Parathyroid adenoma (tissue), 2 donors: ENCODE measurements around the gene FDXR.

ENCODE experiments used
- H2AFZ ChIP-seq: fragments of 300-600 bp; sonication (generic); one replicate; pipeline ENCODE4 v1.7.0; 2017; ENCODE audit warnings: antibody characterized with exemption, mild to moderate bottlenecking
- H3K27ac ChIP-seq: fragments of 300-600 bp; sonication (generic); one replicate; pipeline ENCODE4 v1.7.0; 2017
- H3K27me3 ChIP-seq: fragments of 300-600 bp; sonication (generic); one replicate; pipeline ENCODE4 v1.7.0; 2017; ENCODE audit warnings: low read length; ENCODE audit not compliant: control insufficient read depth, insufficient read depth
- H3K36me3 ChIP-seq: fragments of 300-600 bp; sonication (generic); one replicate; pipeline ENCODE4 v1.7.0; 2017; ENCODE audit warnings: low read length; ENCODE audit not compliant: control insufficient read depth, insufficient read depth
- H3K4me1 ChIP-seq: fragments of 300-600 bp; sonication (generic); one replicate; pipeline ENCODE4 v1.7.0; 2017; ENCODE audit warnings: control low read depth
- H3K4me2 ChIP-seq: fragments of 300-600 bp; sonication (generic); one replicate; pipeline ENCODE4 v1.7.0; 2017; ENCODE audit warnings: low read length
- H3K4me3 ChIP-seq: fragments of 300-600 bp; sonication (generic); one replicate; pipeline ENCODE4 v1.7.0; 2017; ENCODE audit warnings: low read depth, low read length
- H3K79me2 ChIP-seq: fragments of 300-600 bp; sonication (generic); one replicate; pipeline ENCODE4 v1.7.0; 2017; ENCODE audit warnings: control low read depth
- H3K9ac ChIP-seq: fragments of 300-600 bp; sonication (generic); one replicate; pipeline ENCODE4 v1.7.0; 2017; ENCODE audit warnings: mild to moderate bottlenecking
- H3K9me3 ChIP-seq: fragments of 300-600 bp; sonication (generic); one replicate; pipeline ENCODE4 v1.7.0; 2017; ENCODE audit warnings: low read length; ENCODE audit not compliant: control insufficient read depth
- TF ChIP-seq, protein P1 (sequence below): fragments of 300-600 bp; sonication (generic); IDR thresholded peaks from one replicate; pipeline ENCODE4 v1.7.0; 2017; ENCODE audit warnings: antibody characterized with exemption, mild to moderate bottlenecking
- donor health status: primary hyperparathyroidism.

FDXR gene

DNA sequence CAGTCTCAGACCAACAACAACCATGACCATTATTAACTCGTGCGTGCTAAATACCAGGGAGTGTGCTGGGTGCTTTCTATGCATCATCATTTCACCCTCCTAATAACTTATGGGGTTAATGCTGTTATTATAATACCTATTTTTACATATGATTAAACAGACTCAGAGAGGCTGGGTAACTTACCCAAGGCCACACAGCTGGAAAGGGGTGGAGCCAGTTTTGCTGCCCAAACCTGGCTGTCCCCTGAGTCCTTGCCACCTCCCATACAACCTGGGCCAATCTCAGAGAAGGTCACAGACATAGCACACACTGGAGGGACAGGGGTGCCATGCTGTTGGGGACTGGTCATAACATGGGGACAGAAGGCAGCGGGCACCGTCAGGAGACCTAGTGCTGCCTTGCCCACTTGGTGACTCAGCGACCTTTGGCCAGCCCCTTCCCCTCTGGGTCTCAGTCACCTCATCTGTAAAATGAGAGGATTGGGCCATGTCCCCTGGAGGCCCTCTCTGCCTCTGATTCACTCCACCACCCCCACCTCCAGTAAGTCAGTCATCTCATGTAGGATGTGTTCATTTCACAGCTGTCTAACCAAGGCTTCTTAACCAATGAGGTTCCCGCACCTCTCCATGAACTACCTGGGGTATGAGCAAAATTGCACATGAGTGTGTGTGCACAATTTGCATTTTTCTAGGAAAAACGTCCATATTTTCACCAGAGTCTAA lies 32.1 kb upstream of the FDXR start:
- H3K4me2 ChIP-seq: no peak overlapping the region
- no peak overlapping the region for H3K27ac ChIP-seq
- no peak overlapping the region for H3K9ac ChIP-seq
- H3K79me2 ChIP-seq: no peaks in the 10 kb centered on the region
- H3K4me3 ChIP-seq: no peak overlapping the region
- H3K4me1 ChIP-seq: no peaks in the 10 kb centered on the region
- TF ChIP-seq, protein P1, sequence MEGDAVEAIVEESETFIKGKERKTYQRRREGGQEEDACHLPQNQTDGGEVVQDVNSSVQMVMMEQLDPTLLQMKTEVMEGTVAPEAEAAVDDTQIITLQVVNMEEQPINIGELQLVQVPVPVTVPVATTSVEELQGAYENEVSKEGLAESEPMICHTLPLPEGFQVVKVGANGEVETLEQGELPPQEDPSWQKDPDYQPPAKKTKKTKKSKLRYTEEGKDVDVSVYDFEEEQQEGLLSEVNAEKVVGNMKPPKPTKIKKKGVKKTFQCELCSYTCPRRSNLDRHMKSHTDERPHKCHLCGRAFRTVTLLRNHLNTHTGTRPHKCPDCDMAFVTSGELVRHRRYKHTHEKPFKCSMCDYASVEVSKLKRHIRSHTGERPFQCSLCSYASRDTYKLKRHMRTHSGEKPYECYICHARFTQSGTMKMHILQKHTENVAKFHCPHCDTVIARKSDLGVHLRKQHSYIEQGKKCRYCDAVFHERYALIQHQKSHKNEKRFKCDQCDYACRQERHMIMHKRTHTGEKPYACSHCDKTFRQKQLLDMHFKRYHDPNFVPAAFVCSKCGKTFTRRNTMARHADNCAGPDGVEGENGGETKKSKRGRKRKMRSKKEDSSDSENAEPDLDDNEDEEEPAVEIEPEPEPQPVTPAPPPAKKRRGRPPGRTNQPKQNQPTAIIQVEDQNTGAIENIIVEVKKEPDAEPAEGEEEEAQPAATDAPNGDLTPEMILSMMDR: no peak
- H3K27me3 ChIP-seq: no peaks in the 10 kb centered on the region
- H3K36me3 ChIP-seq: no peaks in the 10 kb centered on the region
- no peaks in the 10 kb centered on the region for H3K9me3 ChIP-seq
- no peak overlapping the region for H2AFZ ChIP-seq

DNA sequence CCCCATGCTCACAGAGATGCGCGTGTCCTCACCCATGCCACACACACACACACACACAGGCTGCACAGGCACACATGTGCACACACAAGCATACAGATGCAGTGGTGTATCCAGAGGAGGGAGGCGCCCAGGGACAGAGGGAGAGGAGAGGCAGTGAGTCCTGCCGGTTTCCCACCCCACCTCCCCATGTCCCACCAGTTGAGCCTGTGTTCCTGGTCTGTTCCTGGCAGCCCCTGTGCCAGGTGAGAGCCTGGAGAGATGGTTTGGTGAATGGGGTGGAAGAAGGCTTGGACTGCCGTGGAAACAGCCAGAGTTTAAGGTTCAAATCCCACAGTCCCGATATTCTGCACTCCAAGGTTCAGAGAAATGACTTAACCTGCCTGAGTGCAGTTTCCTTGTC lies 30.9 kb upstream of the FDXR start:
- H3K9ac ChIP-seq: no peak overlapping the region
- H3K9me3 ChIP-seq: no peaks in the 10 kb centered on the region
- H3K27me3 ChIP-seq: no peaks in the 10 kb centered on the region
- H3K36me3 ChIP-seq: no peaks in the 10 kb centered on the region
- H3K79me2 ChIP-seq: no peaks in the 10 kb centered on the region
- no peak overlapping the region for H3K27ac ChIP-seq
- H3K4me2 ChIP-seq: no peak overlapping the region
- H3K4me1 ChIP-seq: no peaks in the 10 kb centered on the region
- TF ChIP-seq, protein P1: no peak
- H3K4me3 ChIP-seq: no peak overlapping the region
- no peak overlapping the region for H2AFZ ChIP-seq

DNA sequence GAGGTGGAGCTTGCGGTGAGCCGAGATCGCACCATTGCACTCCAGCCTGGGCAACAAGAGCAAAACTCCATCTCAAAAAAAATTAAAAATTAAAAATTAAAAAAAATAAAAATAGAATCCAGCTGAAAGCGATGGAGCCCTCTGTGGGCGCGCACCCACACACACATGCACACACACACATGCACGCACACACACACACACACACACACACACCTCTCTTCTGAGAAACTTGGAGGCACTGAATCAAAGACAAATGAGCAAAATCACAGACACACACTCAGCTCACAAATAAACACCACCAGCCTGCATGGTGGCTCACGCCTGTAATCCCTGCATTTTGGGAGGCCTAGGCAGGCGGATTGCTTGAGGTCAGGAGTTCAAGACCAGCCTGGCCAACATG lies 30.2 kb upstream of the FDXR start:
- Histone ChIP-seq H3K9me3 (no peaks in the 10 kb centered on the region), H3K27ac (no peak overlapping the region), H3K27me3 (no peaks in the 10 kb centered on the region), H2AFZ (no peak overlapping the region), H3K79me2 (no peaks in the 10 kb centered on the region), H3K4me2 (no peak overlapping the region), H3K9ac (no peak overlapping the region), H3K4me1 (no peaks in the 10 kb centered on the region), H3K36me3 (no peaks in the 10 kb centered on the region), H3K4me3 (no peak overlapping the region)
- TF ChIP-seq, protein P1: no peak

DNA sequence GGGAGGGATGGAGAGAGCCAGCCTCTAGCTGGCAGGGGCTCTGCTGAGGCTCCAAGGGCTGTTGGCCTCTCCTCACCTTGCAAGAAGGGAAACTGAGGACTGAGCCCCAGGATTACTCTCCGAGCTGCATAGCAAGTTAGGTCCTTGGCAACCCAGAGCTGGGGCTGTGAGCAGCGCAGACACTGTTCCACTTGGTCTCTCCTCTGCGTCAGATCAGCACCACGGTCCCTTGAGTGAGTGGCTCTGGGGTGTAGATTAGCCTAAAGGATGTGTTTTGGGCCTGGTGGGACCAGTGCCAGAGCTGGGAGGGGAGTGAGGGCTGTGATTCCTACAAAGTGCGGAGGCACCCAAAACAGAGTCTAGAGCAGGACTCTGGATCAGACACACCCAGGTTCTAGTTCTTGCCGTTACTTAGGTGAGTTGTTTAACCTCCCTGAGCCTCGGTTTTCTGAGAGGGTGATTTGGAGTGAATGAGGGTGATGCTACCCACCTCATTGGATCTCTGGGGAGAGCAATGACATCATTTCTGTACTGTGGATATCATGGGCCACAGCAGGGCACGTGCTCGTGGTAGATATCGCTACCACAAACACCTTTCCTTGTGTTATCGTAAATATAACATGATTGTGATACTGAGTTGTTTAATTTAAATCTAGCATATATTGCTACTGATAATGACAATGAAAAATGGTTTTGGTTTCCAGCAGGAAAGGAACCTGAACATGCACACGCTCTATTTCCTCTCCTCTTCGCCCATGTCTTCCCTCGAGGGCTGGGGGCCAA lies 28.8 kb upstream of the FDXR start:
- H3K9me3 ChIP-seq: no peaks in the 10 kb centered on the region
- no peaks in the 10 kb centered on the region for H3K27me3 ChIP-seq
- TF ChIP-seq, protein P1: no peak
- no peaks in the 10 kb centered on the region for H3K79me2 ChIP-seq
- H3K9ac ChIP-seq: no peak overlapping the region
- H3K4me2 ChIP-seq: no peak overlapping the region
- H3K27ac ChIP-seq: no peak overlapping the region
- H2AFZ ChIP-seq: no peak overlapping the region
- H3K36me3 ChIP-seq: no peaks in the 10 kb centered on the region
- no peaks in the 10 kb centered on the region for H3K4me1 ChIP-seq
- H3K4me3 ChIP-seq: no peak overlapping the region
